HG03108 (cell line): ENCODE results near the gene CHD6.

Experiments
- ATAC-seq: cut with Tn5 transposase; IDR thresholded peaks from one replicate; pipeline ENCODE4 v1.9.1; 2021; ENCODE audit warnings: moderate library complexity; ENCODE audit not compliant: unreplicated experiment

CHD6 gene

DNA sequence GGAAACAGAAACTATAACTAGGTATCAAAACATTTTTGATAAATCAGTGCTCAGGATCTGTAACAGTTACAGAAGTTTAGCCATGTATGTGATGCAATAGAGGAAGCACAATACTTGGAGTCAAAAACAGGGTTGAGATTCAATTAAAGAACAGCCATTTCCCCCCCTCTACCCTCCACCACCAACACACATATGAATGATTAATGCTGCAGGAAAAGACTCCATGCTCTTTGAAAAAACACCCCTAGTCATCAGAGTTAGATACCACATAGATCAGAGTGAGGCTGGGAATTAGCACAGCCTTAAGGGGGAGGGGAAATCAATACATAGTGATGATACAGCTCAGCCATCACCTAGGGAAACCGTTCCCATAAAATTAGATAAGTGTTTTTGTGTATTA lies 142.7 kb downstream of the CHD6 start:
- ATAC-seq = no peak

DNA sequence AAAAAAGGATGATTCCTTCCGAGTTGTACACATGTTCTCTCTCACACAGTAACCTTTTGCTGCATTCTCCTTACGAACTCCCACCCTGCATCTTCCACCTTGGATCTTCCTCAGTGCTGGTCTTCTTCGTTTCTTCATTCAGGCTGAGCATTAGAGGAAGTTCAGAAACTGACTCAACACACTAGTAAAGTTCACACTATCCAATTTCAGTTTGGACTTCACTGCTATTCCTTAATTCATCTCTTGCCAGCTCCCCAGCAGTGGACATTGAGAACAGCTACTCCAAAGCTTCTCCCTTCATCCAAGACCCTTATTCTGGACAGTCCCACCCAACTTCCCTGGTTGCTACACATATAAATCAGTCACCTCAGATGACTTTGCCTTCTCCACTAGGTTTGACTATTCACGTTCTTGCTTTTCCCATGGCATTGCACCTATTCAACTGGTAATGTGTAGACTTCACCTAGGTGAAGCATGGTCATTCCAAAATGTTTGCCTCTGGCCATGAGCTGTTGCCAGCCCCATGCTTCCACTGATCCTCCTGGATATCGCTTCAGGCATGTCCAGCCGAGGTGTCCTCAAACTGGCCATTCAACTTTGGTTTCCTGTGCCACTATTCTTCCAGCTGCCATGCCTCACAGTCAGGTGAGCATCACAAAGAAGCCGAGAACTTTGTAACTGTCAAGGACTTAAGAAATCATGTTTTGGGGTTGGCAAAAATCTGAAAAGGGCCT lies 147.6 kb downstream of the CHD6 start:
- no peak for ATAC-seq

GRCh38 chr20:41469868-41470267 lies 148.3 kb downstream of the CHD6 start:
- no peak for ATAC-seq

GRCh38 chr20:41468994-41469600 lies 149.1 kb downstream of the CHD6 start:
- ATAC-seq = no peak

DNA sequence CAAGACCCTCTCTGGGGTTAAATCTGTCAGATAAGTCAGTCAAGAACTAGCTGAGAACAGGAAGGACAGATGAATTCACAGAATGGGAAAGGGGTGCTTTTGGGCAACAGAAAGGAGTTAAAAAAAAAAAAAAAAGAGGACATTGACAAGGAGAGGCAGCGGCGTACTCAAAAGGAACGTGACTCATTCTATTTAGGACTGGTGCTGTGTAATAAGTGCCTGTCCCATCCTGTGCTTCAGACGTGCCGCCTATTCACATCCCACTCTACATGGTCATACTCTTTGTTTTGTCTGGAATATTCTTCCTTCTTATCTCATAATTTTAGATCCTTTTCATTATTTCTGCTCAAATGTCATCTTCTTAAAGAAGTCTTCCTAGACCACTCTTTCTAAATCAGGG lies 150.5 kb downstream of the CHD6 start:
- no peak for ATAC-seq

DNA sequence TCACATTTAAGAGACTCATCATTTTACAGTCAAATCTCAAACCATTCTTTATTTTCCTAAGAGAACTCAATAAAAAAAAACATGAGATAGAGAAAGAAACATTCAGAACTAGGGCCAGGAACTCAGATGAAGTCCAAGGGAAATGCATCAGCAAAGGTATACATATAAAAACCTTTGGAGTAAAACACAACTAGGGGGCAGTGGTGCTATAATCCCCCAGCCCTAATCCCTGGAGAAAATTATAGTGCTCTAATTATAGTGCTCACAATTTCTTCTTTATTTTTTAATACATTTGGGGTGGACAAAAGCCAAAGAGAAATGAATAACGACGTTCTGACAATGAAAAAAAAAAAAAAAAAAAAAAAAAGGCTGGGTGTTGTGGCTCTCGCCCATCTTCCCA lies 151.0 kb downstream of the CHD6 start:
- ATAC-seq = no peak

DNA sequence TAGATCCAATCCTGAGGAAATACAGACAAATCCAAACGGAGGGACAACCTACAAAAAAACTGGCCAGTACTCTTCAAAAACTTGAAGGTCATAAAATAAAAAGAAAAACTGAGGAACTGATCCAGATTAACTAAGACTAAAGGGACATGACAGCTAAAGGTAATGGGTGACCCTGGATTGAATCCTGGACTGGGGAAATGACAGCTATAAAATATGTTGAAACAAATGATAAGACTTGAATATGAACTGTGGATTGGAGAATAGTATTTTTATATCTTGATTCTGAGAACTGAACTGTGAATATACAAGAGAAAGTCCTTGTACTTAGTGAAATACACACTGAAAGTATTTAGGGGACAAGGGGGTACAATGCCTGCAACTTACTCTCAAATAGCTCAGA lies 154.6 kb downstream of the CHD6 start:
- ATAC-seq = no peak

DNA sequence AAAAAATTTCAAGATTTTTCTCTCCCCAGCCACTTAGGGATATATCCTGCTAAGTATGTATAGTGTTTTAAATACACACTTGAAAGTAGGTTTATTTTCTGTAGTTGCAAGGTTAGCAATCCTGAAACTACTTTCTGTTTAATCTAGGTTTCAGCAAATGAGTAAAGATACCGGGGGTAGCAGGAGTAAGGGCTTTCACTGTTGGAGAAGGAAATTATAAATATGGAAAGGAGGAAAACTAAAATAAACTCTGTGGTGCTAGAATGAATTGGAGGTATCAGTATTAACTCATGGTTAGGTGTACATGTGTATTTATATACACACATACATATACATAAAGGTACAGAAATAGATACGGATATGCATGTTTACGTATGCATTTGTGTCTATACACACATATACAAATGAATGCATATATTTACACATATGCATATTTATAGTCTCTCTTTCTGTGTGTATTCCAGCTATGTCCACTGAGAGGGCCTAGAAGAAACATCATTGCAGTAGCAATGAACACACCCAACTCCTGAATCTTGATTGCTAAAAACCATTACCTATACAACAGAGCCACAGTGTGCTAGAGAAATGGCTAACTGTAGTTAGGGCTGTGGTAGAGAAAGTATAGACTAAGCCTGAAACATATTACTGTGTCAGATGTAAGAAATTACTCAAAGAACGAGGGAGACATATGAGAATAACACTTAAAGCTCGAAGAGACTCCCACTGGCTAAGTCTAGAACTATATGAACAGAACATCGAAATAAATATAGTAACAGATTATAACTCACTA lies 155.6 kb downstream of the CHD6 start:
- no peak for ATAC-seq

GRCh38 chr20:41458761-41459160 lies 159.4 kb downstream of the CHD6 start:
- ATAC-seq = no peak

DNA sequence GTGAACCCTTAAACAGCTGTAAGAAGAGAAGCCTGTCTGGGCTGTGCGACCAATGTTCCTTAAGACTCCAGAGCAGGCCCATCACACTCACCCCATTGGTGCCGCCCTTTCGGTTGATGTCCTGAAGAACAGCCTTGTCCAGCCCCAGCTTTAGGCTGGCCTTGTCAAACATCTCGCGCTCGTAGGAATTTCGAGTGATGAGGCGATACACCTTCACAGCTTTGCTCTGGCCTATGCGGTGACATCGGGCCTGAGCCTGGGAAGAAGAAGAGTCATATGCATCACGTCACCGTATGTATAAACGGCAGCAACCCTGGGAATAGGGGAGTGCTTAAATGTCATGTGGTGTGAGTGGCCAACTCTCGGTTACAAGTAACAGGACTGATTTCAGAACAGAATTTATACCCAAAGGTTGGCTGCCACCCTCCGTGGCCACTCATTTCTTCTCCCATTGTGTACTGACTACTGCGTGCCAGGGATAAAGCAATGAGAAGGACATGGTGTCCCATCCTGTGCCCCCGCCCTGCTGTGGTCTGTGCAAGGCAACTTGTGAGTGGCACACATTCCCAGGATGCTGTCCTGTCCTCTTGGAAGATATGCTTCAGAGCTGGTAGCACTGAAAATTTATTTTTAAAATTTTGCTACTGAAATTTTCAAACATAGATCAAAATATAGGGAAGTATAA lies 160.9 kb downstream of the CHD6 start:
- ATAC-seq = no peak

DNA sequence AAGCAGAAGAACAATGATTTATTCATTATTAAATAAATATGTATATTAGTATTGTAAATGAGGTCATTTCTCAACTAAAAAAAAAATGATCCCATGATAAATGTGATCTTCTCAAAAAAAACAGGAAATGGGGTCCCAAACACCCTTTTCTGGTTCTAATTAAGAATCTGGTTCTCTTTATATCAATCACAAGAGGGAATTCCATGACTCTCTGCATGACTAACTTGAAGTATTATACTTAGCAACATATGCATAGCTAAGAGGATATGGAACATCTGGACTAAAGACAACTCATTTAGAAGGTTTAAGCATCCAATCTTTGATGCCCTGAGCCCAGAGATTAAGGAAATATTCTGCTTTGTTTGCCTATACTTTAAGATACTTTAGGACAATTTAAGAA lies 161.8 kb downstream of the CHD6 start:
- ATAC-seq = no peak

DNA sequence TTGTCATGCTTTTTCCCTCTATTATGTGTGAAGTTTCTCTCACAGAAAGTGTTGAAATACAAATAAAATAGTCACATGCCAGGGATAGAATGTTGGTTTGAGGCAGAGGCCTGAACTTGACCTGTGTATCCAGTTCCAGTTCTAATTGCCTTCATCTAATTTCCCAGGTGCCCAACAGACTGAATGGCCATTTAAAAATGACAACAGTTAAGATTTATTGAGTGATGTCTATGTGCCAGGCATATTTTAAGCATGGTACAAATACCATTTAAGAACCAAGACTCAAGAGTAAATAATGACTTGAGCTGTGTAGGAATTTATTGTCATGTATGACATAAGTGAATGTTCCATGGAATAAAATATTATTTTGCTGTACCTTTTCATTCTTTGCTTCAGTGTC lies 163.9 kb downstream of the CHD6 start:
- ATAC-seq = no peak

GRCh38 chr20:41453010-41453950 lies 164.9 kb downstream of the CHD6 start:
- no peak for ATAC-seq

- no peak for ATAC-seq
Observed at GRCh38 chr20:41452226-41452625, 166.0 kb downstream of the CHD6 start.

DNA sequence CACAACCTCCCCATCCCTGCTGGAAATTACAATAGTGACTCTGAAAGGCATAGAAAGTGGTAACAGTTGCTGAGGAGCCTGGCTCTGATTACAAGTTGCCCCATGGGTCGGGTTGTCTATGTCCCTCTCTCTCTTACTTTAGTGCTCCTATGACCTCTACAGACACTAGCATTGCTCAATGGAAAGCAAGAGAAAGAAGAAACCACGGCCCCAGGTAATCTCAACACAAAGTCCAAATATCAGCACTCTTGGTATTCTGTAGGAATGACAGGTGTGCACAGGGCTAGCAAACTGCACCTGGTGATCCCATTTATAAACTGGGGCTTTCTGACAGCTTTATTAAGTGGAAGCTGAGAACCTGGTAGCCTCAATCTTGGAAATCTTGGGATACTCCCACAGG lies 171.2 kb downstream of the CHD6 start:
- no peak for ATAC-seq

- no peak for ATAC-seq
Observed at GRCh38 chr20:41446456-41446855, 171.7 kb downstream of the CHD6 start.

DNA sequence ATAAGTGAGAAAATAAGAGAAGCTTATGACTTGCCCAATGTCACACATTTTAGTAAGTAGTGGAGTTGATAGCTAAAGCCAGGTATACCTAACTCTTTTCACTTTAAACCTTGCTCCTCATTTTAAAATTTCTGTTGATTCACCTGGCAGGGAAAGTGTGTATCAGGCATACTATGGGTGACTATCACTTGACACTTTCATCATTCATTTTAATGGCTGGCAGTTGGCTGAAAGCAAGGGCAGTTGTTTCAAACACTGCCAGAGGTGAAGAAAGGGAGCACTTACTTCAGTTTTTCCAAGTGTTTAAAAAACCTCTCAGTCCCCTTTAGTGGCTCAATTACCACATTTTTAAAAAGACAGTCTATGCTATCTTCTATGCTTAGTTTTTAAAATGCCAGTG lies 173.4 kb downstream of the CHD6 start:
- no peak for ATAC-seq

DNA sequence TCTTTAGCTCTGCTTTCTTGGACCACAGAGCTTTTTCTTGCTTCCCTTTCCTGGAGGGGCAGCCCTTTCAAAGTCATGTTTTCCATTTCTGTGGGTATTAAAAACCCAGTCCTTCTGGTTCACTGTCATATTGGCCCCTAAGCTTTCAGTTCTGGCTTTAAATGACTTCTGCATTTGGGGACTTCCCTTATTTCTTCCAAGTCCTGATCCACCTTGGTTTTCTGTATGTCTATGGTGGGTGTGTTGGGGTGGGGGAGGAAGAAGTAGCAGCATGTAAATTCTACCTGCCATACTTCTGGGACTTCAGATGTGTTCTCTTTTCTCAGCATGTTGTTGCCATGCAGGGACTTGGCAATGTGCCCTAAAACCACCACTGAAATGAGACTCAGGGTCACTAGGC lies 174.5 kb downstream of the CHD6 start:
- ATAC-seq = no peak

DNA sequence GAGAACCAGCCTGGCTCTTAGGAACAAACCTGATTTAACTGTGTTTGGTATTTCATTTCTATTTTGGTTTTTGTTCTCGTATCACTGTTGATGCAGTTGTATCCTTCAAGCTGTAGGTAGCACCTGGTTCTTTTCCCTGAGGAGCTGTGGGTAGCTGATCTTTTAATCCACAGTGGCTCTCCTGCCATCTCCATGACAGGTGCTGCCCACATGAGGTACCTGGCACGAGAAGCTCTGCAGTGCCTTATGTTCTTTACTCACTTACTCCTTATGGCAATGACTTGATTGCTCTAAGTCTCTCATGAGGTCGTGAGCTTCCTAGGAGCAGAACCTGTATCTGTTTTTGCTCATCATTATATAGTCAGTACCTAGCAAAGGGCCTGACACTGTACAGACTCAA lies 177.3 kb downstream of the CHD6 start:
- no peak for ATAC-seq

- no peak for ATAC-seq
Observed at GRCh38 chr20:41437836-41438235, 180.3 kb downstream of the CHD6 start.
